H1 (cell line): Measurements from ENCODE around the gene POU2F1. TPM values are rescaled to one million over a fixed set of nuclear protein-coding genes. Genes with fewer than 3 reads are reported as not detected.

ENCODE experiments used
- CTCF ChIA-PET: fragments of 300-600 bp; sonication (Branson Sonifier 250); formaldehyde crosslinking; loops from one replicate; lab custom pipeline; 2021; ENCODE audit not compliant: partially characterized antibody; lab: Charles Lee
- POLR2A ChIA-PET: fragments of 300-600 bp; sonication (Branson Sonifier 250); formaldehyde crosslinking; loops from one replicate; lab custom pipeline; 2021; ENCODE audit warnings: inconsistent platforms; ENCODE audit not compliant: partially characterized antibody; lab: Charles Lee
- DNase-seq, 2 experiments: peaks; one replicate each; pipeline versions ENCODE4 v3.0.0 to v3.0.0-alpha.2; 2010 to 2022; ENCODE audit warnings: low spot score in 2 of 2, low read depth in 1 of 2, mixed read lengths in 1 of 2
- FAIRE-seq: peaks from 2 replicates; lab custom pipeline; 2011; peaks lifted over from hg19 to GRCh38; lab: Jason Lieb, UNC
- H2AFZ ChIP-seq: 2 replicates; pipeline ENCODE4 v1.8.1; 2012; ENCODE audit warnings: low read length, inconsistent platforms
- H2AK5ac ChIP-seq: 2 replicates; pipeline ENCODE4 v1.6.1; 2013; ENCODE audit warnings: low read depth, low read length
- H2BK120ac ChIP-seq: replicated peaks from 2 replicates; pipeline ENCODE3; 2013; ENCODE audit warnings: low read depth, low read length, inconsistent platforms
- H2BK12ac ChIP-seq: 2 replicates; pipeline ENCODE4 v1.6.1; 2013; ENCODE audit warnings: low read depth, low read length
- H2BK15ac ChIP-seq: 2 replicates; pipeline ENCODE4 v1.6.1; 2013; ENCODE audit warnings: low read length
- H2BK20ac ChIP-seq: 2 replicates; pipeline ENCODE4 v1.6.1; 2013; ENCODE audit warnings: low read length
- H2BK5ac ChIP-seq: 2 replicates; pipeline ENCODE4 v1.6.1; 2013; ENCODE audit warnings: low read depth, low read length
- H3K14ac ChIP-seq: 2 replicates; pipeline ENCODE4 v1.6.1; 2013; ENCODE audit warnings: inconsistent platforms; ENCODE audit not compliant: insufficient read length
- H3K18ac ChIP-seq: 2 replicates; pipeline ENCODE4 v1.6.1; 2013; ENCODE audit warnings: low read length; ENCODE audit errors: extremely low read depth
- H3K23ac ChIP-seq: 2 replicates; pipeline ENCODE4 v1.6.1; 2013; ENCODE audit warnings: inconsistent platforms; ENCODE audit not compliant: insufficient read length
- H3K23me2 ChIP-seq: 2 replicates; pipeline ENCODE4 v1.6.1; 2013; ENCODE audit warnings: low read depth, low read length
- H3K27ac ChIP-seq: 2 replicates; pipeline ENCODE4 v1.6.1; 2011; ENCODE audit warnings: low read depth, low read length, inconsistent platforms
- H3K27me3 ChIP-seq, 4 experiments: replicated peaks in 1 of 4; 1 replicate in 1 of 4; 2 replicates in 3 of 4; pipeline versions ENCODE4 v1.6.1 to v1.8.1; 2011 to 2013; ENCODE audit warnings: low read length in 3 of 4, mild to moderate bottlenecking in 3 of 4, inconsistent platforms in 2 of 4, mixed read lengths in 2 of 4, moderate library complexity in 1 of 4; ENCODE audit not compliant: control insufficient read depth in 3 of 4, insufficient read depth in 3 of 4; ENCODE audit errors: extremely low read depth in 1 of 4
- H3K36me3 ChIP-seq, 4 experiments: 2 replicates each; pipeline versions ENCODE4 v1.6.1 to v1.8.1; 2011 to 2013; ENCODE audit warnings: mild to moderate bottlenecking in 4 of 4, low read length in 3 of 4, moderate library complexity in 2 of 4, control low read depth in 1 of 4, inconsistent platforms in 1 of 4; ENCODE audit not compliant: insufficient read depth in 4 of 4, control insufficient read depth in 2 of 4
- H3K4ac ChIP-seq: replicated peaks from 2 replicates; pipeline ENCODE3; 2013; ENCODE audit warnings: low read length, low read depth, mixed read lengths, inconsistent platforms; ENCODE audit not compliant: insufficient read length
- H3K4me1 ChIP-seq, 4 experiments: replicated peaks in 1 of 4; 1 replicate in 1 of 4; 2 replicates in 3 of 4; pipeline versions ENCODE4 v1.6.1 to v1.8.1; 2011 to 2013; ENCODE audit warnings: low read length in 3 of 4, inconsistent platforms in 2 of 4, mixed read lengths in 1 of 4; ENCODE audit not compliant: insufficient read depth in 4 of 4, control insufficient read depth in 3 of 4
- H3K4me2 ChIP-seq, 2 experiments: 2 replicates each; pipeline versions ENCODE4 v1.6.1 to v1.8.1; 2011 to 2013; ENCODE audit warnings: low read depth in 2 of 2, low read length in 2 of 2, control low read depth in 1 of 2, inconsistent platforms in 1 of 2, mild to moderate bottlenecking in 1 of 2; ENCODE audit not compliant: insufficient read depth in 1 of 2
- H3K4me3 ChIP-seq, 4 experiments: fragments of 200-600, 300-600 bp in 1 of 4; sonication (generic), shearing (Covaris generic), sonication (Bioruptor Twin) in 1 of 4; 2 replicates each; pipeline versions ENCODE4 v1.5.1 to v1.8.1; 2011 to 2016; ENCODE audit warnings: low read length in 4 of 4, low read depth in 3 of 4, control low read depth in 2 of 4, inconsistent platforms in 2 of 4, mild to moderate bottlenecking in 2 of 4, mixed read lengths in 1 of 4, moderate library complexity in 1 of 4; ENCODE audit not compliant: insufficient read depth in 2 of 4; ENCODE audit errors: extremely low read depth in 1 of 4
- H3K56ac ChIP-seq: replicated peaks from 2 replicates; pipeline ENCODE3; 2013; ENCODE audit warnings: low read depth, mild to moderate bottlenecking, mixed read lengths, low read length, inconsistent platforms; ENCODE audit not compliant: insufficient read length
- H3K79me1 ChIP-seq: 2 replicates; pipeline ENCODE4 v1.6.1; 2013; ENCODE audit warnings: low read depth, low read length, control low read depth
- H3K79me2 ChIP-seq, 2 experiments: 2 replicates each; pipeline versions ENCODE4 v1.6.1 to v1.8.1; 2012 to 2013; ENCODE audit warnings: low read length in 2 of 2, mild to moderate bottlenecking in 2 of 2, inconsistent platforms in 1 of 2; ENCODE audit not compliant: insufficient read depth in 2 of 2, control insufficient read depth in 1 of 2
- H3K9ac ChIP-seq, 4 experiments: replicated peaks in 1 of 4; 1 replicate in 1 of 4; 2 replicates in 3 of 4; pipeline versions ENCODE4 v1.6.1 to v1.8.1; 2011 to 2013; ENCODE audit warnings: low read depth in 3 of 4, low read length in 3 of 4, control low read depth in 2 of 4, mild to moderate bottlenecking in 2 of 4, moderate library complexity in 2 of 4, inconsistent platforms in 1 of 4; ENCODE audit errors: extremely low read depth in 1 of 4
- H3K9me3 ChIP-seq, 2 experiments: 2 replicates each; pipeline versions ENCODE4 v1.6.1 to v1.8.1; 2012 to 2013; ENCODE audit warnings: mild to moderate bottlenecking in 2 of 2, moderate library complexity in 2 of 2, control low read depth in 1 of 2, inconsistent platforms in 1 of 2, low read depth in 1 of 2, low read length in 1 of 2, mixed read lengths in 1 of 2; ENCODE audit not compliant: insufficient read depth in 2 of 2
- H4K20me1 ChIP-seq, 2 experiments: replicated peaks in 1 of 2; 2 replicates each; pipeline versions ENCODE3 to v1.8.1; 2011 to 2013; ENCODE audit warnings: inconsistent platforms in 2 of 2, low read length in 2 of 2, mild to moderate bottlenecking in 1 of 2; ENCODE audit not compliant: insufficient read depth in 2 of 2, control insufficient read depth in 1 of 2
- H4K5ac ChIP-seq: 2 replicates; pipeline ENCODE4 v1.6.1; 2013; ENCODE audit warnings: low read length, low read depth, mixed read lengths, inconsistent platforms; ENCODE audit not compliant: insufficient read length
- H4K8ac ChIP-seq: 2 replicates; pipeline ENCODE4 v1.8.0; 2013; ENCODE audit warnings: mild to moderate bottlenecking, moderate library complexity, low read length, inconsistent platforms; ENCODE audit not compliant: insufficient read depth; ENCODE audit errors: extremely low read depth
- H4K91ac ChIP-seq: replicated peaks from 2 replicates; pipeline ENCODE3; 2013; ENCODE audit warnings: low read length, mixed read lengths, inconsistent platforms; ENCODE audit not compliant: insufficient read length
- EP300 ChIP-seq, 2 experiments: IDR thresholded peaks; 1 replicate in 1 of 2; 2 replicates in 1 of 2; pipeline ENCODE4 v1.6.1; 2011 to 2012; ENCODE audit warnings: low read depth in 2 of 2, low read length in 2 of 2, mild to moderate bottlenecking in 2 of 2, borderline replicate concordance in 1 of 2, inconsistent platforms in 1 of 2, moderate library complexity in 1 of 2
- RXRA ChIP-seq: IDR thresholded peaks from 2 replicates; pipeline ENCODE4 v1.6.1; 2011; ENCODE audit warnings: low read depth, mild to moderate bottlenecking, low read length, moderate library complexity; ENCODE audit not compliant: insufficient read depth
- WGBS, 2 experiments: shearing (Covaris generic) in 1 of 2; methylation state at CpG; one replicate each; pipeline versions ENCODE4 v1.1.6 to v1.1.7; 2013 to 2015; ENCODE audit warnings: low lambda C conversion rate in 2 of 2, mixed read lengths in 2 of 2, inconsistent platforms in 1 of 2, low coverage in 1 of 2, missing lambda C conversion rate in 1 of 2; ENCODE audit not compliant: insufficient replicate concordance in 2 of 2, insufficient coverage in 1 of 2, insufficient read length in 1 of 2; ENCODE audit errors: extremely low coverage in 1 of 2, missing lambda C conversion rate in 1 of 2; 5-methylcytosine and 5-hydroxymethylcytosine counted together
- polyA plus RNA-seq, 7 experiments: library from polyadenylated mRNA; depleted of rRNA in 3 of 7; stranded (reverse) in 5 of 7; unstranded in 2 of 7; fragments of >200 nt in 5 of 7; fragments of 200-250 nt in 2 of 7; gene quantifications; 1 replicate in 5 of 7; 2 replicates in 1 of 7; 4 replicates in 1 of 7; pipeline versions ENCODE4 v1.2.1 to v1.2.3, GENCODE V29; 2011 to 2013; ENCODE audit warnings: missing spikeins in 2 of 7, mixed read lengths in 2 of 7
- total RNA-seq: library from RNA; stranded (reverse); fragmentation: NEBNext Ultra II Directional; extraction: Animal tissue kit (Norgen Biotek cat#: 25700); gene quantifications from 2 replicates; pipeline ENCODE4 v1.2.1, GENCODE V29; 2021

Gene POU2F1
- total and polyA plus RNA-seq, 2 of the 8 experiments (the other 6 are each of a cell fraction or from before 2014, with no cell fraction given) = 37.0 to 57.2 TPM

- H3K23ac ChIP-seq = no peak overlapping the region
- no peak overlapping the region for H3K9ac ChIP-seq
- TF ChIP-seq RXRA = no peak
- TF ChIP-seq EP300 (IDR thresholded peaks at IDR 0.05; ENCODE audit: borderline replicate concordance in 1 of 2, low read depth in 2 of 2, low read length in 2 of 2) = no peak
- TF ChIP-seq, all 59 proteins: peak for 0
- Histone ChIP-seq H3K4ac (no peak overlapping the region), H2BK12ac (no peak overlapping the region), H3K14ac (no peak overlapping the region), H3K9me3 (no peaks in the 10 kb centered on the region), H3K79me2 (peaks cover 0 to 53% of the 10 kb centered on the region in 2 experiments; a peak in 2 of 4 replicates), H2BK120ac (no peak overlapping the region), H4K5ac (no peak overlapping the region), H2AFZ (no peak overlapping the region), H4K20me1 (peaks cover 3 to 6% of the 10 kb centered on the region in 2 experiments), H3K36me3 (peaks cover 0 to 2% (median 0%) of the 10 kb centered on the region in 4 experiments; a peak in 2 of 8 replicates), H3K4me1 (peaks cover 0 to 9% (median 0%) of the 10 kb centered on the region in 4 experiments; a peak in 3 of 7 replicates), H3K23me2 (no peaks in the 10 kb centered on the region), H3K4me2 (no peak overlapping the region), H4K8ac (0 out of 2 replicates have a peak overlapping the region, but pooled peaks have one; percentile 35), H2AK5ac (no peak overlapping the region), H4K91ac (no peak overlapping the region), H3K56ac (no peak overlapping the region), H3K27ac (no peak overlapping the region), H2BK15ac (no peak overlapping the region), H3K4me3 (no peak overlapping the region), H3K79me1 (no peaks in the 10 kb centered on the region; the same call in 1 of the 2 replicates), H2BK5ac (no peak overlapping the region), H3K27me3 (no peaks in the 10 kb centered on the region), H2BK20ac (no peak overlapping the region), H3K18ac (no peak overlapping the region)
- DNase-seq = no peak
- POLR2A ChIA-PET = interaction anchor here (2.0 kb wide), 1 partner anchor 145 kb away, joined by 4 read pairs; the partner anchor contains the start of gene POU2F1
- 91% methylated on average over 2 of the region's 2 CpGs; no CpG with 5 or more reads in 1 of the 2 experiments for WGBS, 2 experiments
- no peak for FAIRE-seq
- CTCF ChIA-PET = interaction anchor here (0.6 to 1.7 kb wide), 6 partner anchors 9 to 298 kb away, joined by 3 to 8 read pairs (median 4); no protein-coding TSS in a partner anchor
These were observed 144.1 kb downstream of the POU2F1 start for GRCh38 chr1:167364826-167365225.
